GM23248 (cell line): ENCODE results near the gene SHISA6. TPM values are rescaled to one million over a fixed set of nuclear protein-coding genes. Genes with fewer than 3 reads are reported as not detected.

Source experiments
- DNase-seq: peaks from one replicate; pipeline ENCODE4 v3.0.0-alpha.2; 2015
- H2AFZ ChIP-seq: fragments of 200-600 bp; sonication (generic); 2 replicates; pipeline ENCODE4 v1.6.1; 2016; ENCODE audit warnings: antibody characterized with exemption
- H3F3A ChIP-seq: fragments of 200-600 bp; sonication (generic); 2 replicates; pipeline ENCODE4 v1.6.1; 2016; ENCODE audit warnings: mild to moderate bottlenecking, antibody characterized with exemption, mixed run types; ENCODE audit not compliant: insufficient read depth
- H3K27ac ChIP-seq: fragments of 200-600 bp; sonication (generic); 2 replicates; pipeline ENCODE4 v1.5.1; 2016; ENCODE audit warnings: mild to moderate bottlenecking
- H3K27me3 ChIP-seq: fragments of 200-600 bp; sonication (generic); replicated peaks from 2 replicates; pipeline ENCODE4 v1.6.1; 2016; ENCODE audit warnings: mild to moderate bottlenecking; ENCODE audit not compliant: insufficient read depth
- H3K36me3 ChIP-seq: fragments of 200-600 bp; sonication (generic); 2 replicates; pipeline ENCODE4 v1.6.1; 2016; ENCODE audit warnings: low read depth, mild to moderate bottlenecking
- H3K4me1 ChIP-seq: fragments of 200-600 bp; sonication (generic); 2 replicates; pipeline ENCODE4 v1.6.1; 2016; ENCODE audit warnings: mild to moderate bottlenecking; ENCODE audit not compliant: insufficient read depth
- H3K4me2 ChIP-seq: fragments of 200-600 bp; sonication (generic); one replicate; pipeline ENCODE4 v1.6.1; 2016; ENCODE audit warnings: mild to moderate bottlenecking; ENCODE audit not compliant: unreplicated experiment
- H3K4me3 ChIP-seq: fragments of 200-600 bp; sonication (generic); 2 replicates; pipeline ENCODE4 v1.5.1; 2016; ENCODE audit warnings: mild to moderate bottlenecking
- H3K79me2 ChIP-seq: fragments of 200-600 bp; sonication (generic); 2 replicates; pipeline ENCODE4 v1.6.1; 2016; ENCODE audit warnings: mild to moderate bottlenecking; ENCODE audit not compliant: insufficient read depth
- H3K9ac ChIP-seq: fragments of 200-600 bp; sonication (generic); 2 replicates; pipeline ENCODE4 v1.6.1; 2016; ENCODE audit warnings: mild to moderate bottlenecking
- H3K9me2 ChIP-seq: fragments of 200-600 bp; sonication (generic); 2 replicates; pipeline ENCODE4 v1.6.1; 2016; ENCODE audit warnings: mixed run types, mild to moderate bottlenecking, moderate library complexity; ENCODE audit not compliant: insufficient read depth
- H3K9me3 ChIP-seq: fragments of 200-600 bp; sonication (generic); one replicate; pipeline ENCODE4 v1.6.1; 2017; ENCODE audit warnings: low read depth
- H4K20me1 ChIP-seq: fragments of 200-600 bp; sonication (generic); 2 replicates; pipeline ENCODE4 v1.6.0; 2016; ENCODE audit not compliant: insufficient read depth
- EZH2 ChIP-seq: fragments of 200-600 bp; sonication (generic); IDR thresholded peaks from 2 replicates; pipeline ENCODE4 v1.6.1; 2018; ENCODE audit warnings: antibody characterized with exemption, mild to moderate bottlenecking; ENCODE audit not compliant: insufficient read depth, poor library complexity, severe bottlenecking
- EZH2phosphoT487 ChIP-seq: fragments of 200-600 bp; sonication (generic); IDR thresholded peaks from 2 replicates; pipeline ENCODE4 v1.6.1; 2018; ENCODE audit warnings: antibody characterized with exemption, moderate library complexity, mild to moderate bottlenecking, low read depth; ENCODE audit not compliant: insufficient read depth
- WGBS, 2 experiments: methylation state at CpG; one replicate each; pipeline ENCODE4 v1.1.6; 2015 to 2017; ENCODE audit warnings: low lambda C conversion rate in 2 of 2, low coverage in 1 of 2; ENCODE audit errors: missing lambda C conversion rate in 2 of 2; 5-methylcytosine and 5-hydroxymethylcytosine counted together
- in situ Hi-C: fragments of 300-500 bp; cut with MboI; formaldehyde crosslinking; loops from 2 replicates; pipeline ENCODE4 v1.15.0; 2020
- polyA plus RNA-seq: library from polyadenylated mRNA; unstranded; fragments of >200 nt; fragmentation: Nextera tagmentation; extraction: Ambion mirVana; gene quantifications from 2 replicates; pipeline ENCODE4 v1.2.1, GENCODE V29; 2016
- total RNA-seq: library from RNA; depleted of rRNA; stranded (reverse); fragments of >200 nt; shearing (Covaris generic); gene quantifications from 2 replicates; pipeline ENCODE4 v1.2.3, GENCODE V29; 2014

Gene SHISA6
- total and polyA plus RNA-seq, 2 experiments from 2014 or later: not detected

- DNase-seq: no peak
- no peak overlapping the region for H3K4me2 ChIP-seq
Observed at GRCh38 chr17:11487469-11487868, 246.5 kb downstream of the SHISA6 start.

GRCh38 chr17:11488407-11488806, 247.4 kb downstream of the SHISA6 start:
- TF ChIP-seq EZH2: no peak
- TF ChIP-seq EZH2phosphoT487: no peak
- Histone ChIP-seq H3K9ac (no peak overlapping the region), H3K4me1 (no peaks in the 10 kb centered on the region), H2AFZ (no peak overlapping the region), H3F3A (no peaks in the 10 kb centered on the region), H3K27me3 (no peaks in the 10 kb centered on the region), H4K20me1 (no peaks in the 10 kb centered on the region), H3K4me3 (no peak overlapping the region), H3K9me2 (no peaks in the 10 kb centered on the region), H3K27ac (no peak overlapping the region), H3K36me3 (no peaks in the 10 kb centered on the region), H3K9me3 (no peaks in the 10 kb centered on the region), H3K4me2 (no peak overlapping the region), H3K79me2 (no peaks in the 10 kb centered on the region)
- in situ Hi-C loops: no loop called here
- DNase-seq: no peak
- WGBS, 2 experiments: 19 to 24% methylated on average over 3 of the region's 3 CpGs

More at GRCh38 chr17:11487469-11487868, 246.5 kb downstream of the SHISA6 start:
- 22 to 25% methylated on average over 2 of the region's 2 CpGs for WGBS, 2 experiments
- no peak overlapping the region for H3K9ac ChIP-seq
- TF ChIP-seq EZH2phosphoT487 (no peak), EZH2 (no peak)
- H3K36me3 ChIP-seq: no peaks in the 10 kb centered on the region
- no peaks in the 10 kb centered on the region for H3K9me2 ChIP-seq
- in situ Hi-C loops: no loop called here
- no peak overlapping the region for H3K27ac ChIP-seq
- no peak overlapping the region for H3K4me3 ChIP-seq
- no peaks in the 10 kb centered on the region for H4K20me1 ChIP-seq
- no peaks in the 10 kb centered on the region for H3F3A ChIP-seq
- H3K4me1 ChIP-seq: no peaks in the 10 kb centered on the region
- no peaks in the 10 kb centered on the region for H3K79me2 ChIP-seq
- H3K27me3 ChIP-seq: no peaks in the 10 kb centered on the region
- no peaks in the 10 kb centered on the region for H3K9me3 ChIP-seq
- H2AFZ ChIP-seq: no peak overlapping the region

- no peak overlapping the region for H3K9ac ChIP-seq
- no peak overlapping the region for H3K4me2 ChIP-seq
- in situ Hi-C loops: no loop called here
- H3K27me3 ChIP-seq: no peaks in the 10 kb centered on the region
- no peaks in the 10 kb centered on the region for H3K9me3 ChIP-seq
- 38 to 41% methylated on average over 14 of the region's 14 CpGs for WGBS, 2 experiments
- DNase-seq: no peak
- no peak overlapping the region for H3K4me3 ChIP-seq
- no peaks in the 10 kb centered on the region for H3K36me3 ChIP-seq
- no peaks in the 10 kb centered on the region for H4K20me1 ChIP-seq
- H2AFZ ChIP-seq: no peak overlapping the region
- no peak for TF ChIP-seq EZH2phosphoT487
- no peak for TF ChIP-seq EZH2
- H3K79me2 ChIP-seq: no peaks in the 10 kb centered on the region
- H3K27ac ChIP-seq: no peak overlapping the region
- H3K9me2 ChIP-seq: no peaks in the 10 kb centered on the region
- H3K4me1 ChIP-seq: no peaks in the 10 kb centered on the region
- no peaks in the 10 kb centered on the region for H3F3A ChIP-seq
Observed at GRCh38 chr17:11490171-11490755, 249.2 kb downstream of the SHISA6 start.

GRCh38 chr17:11492511-11492910, 251.5 kb downstream of the SHISA6 start:
- Histone ChIP-seq H3K36me3 (no peaks in the 10 kb centered on the region), H3K9me2 (no peaks in the 10 kb centered on the region), H3F3A (no peaks in the 10 kb centered on the region), H3K79me2 (no peaks in the 10 kb centered on the region), H3K9me3 (no peaks in the 10 kb centered on the region), H2AFZ (no peak overlapping the region), H3K9ac (no peak overlapping the region), H3K27ac (no peak overlapping the region), H3K4me1 (no peaks in the 10 kb centered on the region), H3K27me3 (no peaks in the 10 kb centered on the region), H3K4me2 (no peak overlapping the region), H4K20me1 (no peaks in the 10 kb centered on the region), H3K4me3 (no peak overlapping the region)
- TF ChIP-seq EZH2phosphoT487 (no peak), EZH2 (no peak)
- in situ Hi-C loops: no loop called here
- no peak for DNase-seq
- WGBS, 2 experiments: 58 to 67% methylated on average over 1 of the region's 1 CpG

- no peak for DNase-seq
- H3K9ac ChIP-seq: no peak overlapping the region
- H3K9me3 ChIP-seq: no peaks in the 10 kb centered on the region
- H3K27me3 ChIP-seq: no peaks in the 10 kb centered on the region
- H2AFZ ChIP-seq: no peak overlapping the region
- no peaks in the 10 kb centered on the region for H3K9me2 ChIP-seq
- TF ChIP-seq EZH2phosphoT487 (no peak), EZH2 (no peak)
- no peak overlapping the region for H3K27ac ChIP-seq
- H3F3A ChIP-seq: no peaks in the 10 kb centered on the region
- in situ Hi-C loops: no loop called here
- no peak overlapping the region for H3K4me2 ChIP-seq
- no peaks in the 10 kb centered on the region for H3K36me3 ChIP-seq
- H3K4me1 ChIP-seq: no peaks in the 10 kb centered on the region
- no peaks in the 10 kb centered on the region for H3K79me2 ChIP-seq
- no peak overlapping the region for H3K4me3 ChIP-seq
- H4K20me1 ChIP-seq: no peaks in the 10 kb centered on the region
Observed at GRCh38 chr17:11493936-11494335, 252.9 kb downstream of the SHISA6 start.
